ENCODE measurements around the gene ADCY5.
A peak's percentile ranks its signal among the peaks of the same experiment; 100 is the strongest.

ADCY5 gene

GRCh38 chr3:123286308-123287023 lies 162.4 kb downstream of the ADCY5 start:
- H3K4me3 ChIP-seq (replicated peaks; ENCODE audit: low read depth, low read length): no peak overlapping the region
- DNase-seq (ENCODE audit: low read depth): peak; percentile 83
- peak; percentile 97 for TF ChIP-seq CTCF (IDR thresholded peaks at IDR 0.05; ENCODE audit: low read length, missing control alignments)

GRCh38 chr3:123285931-123286307 lies 163.0 kb downstream of the ADCY5 start:
- no peak overlapping the region for H3K4me3 ChIP-seq (replicated peaks; ENCODE audit: low read depth, low read length)
- TF ChIP-seq CTCF (IDR thresholded peaks at IDR 0.05; ENCODE audit: low read length, missing control alignments): no peak
- DNase-seq (ENCODE audit: low read depth): no peak

- no peak for DNase-seq (ENCODE audit: low read depth)
- no peak for TF ChIP-seq CTCF (IDR thresholded peaks at IDR 0.05; ENCODE audit: low read length, missing control alignments)
- no peak overlapping the region for H3K4me3 ChIP-seq (replicated peaks; ENCODE audit: low read depth, low read length)
Observed at GRCh38 chr3:123285479-123285878, 163.4 kb downstream of the ADCY5 start.

- H3K4me3 ChIP-seq (replicated peaks; ENCODE audit: low read depth, low read length): no peak overlapping the region
- no peak for DNase-seq (ENCODE audit: low read depth)
- TF ChIP-seq CTCF (IDR thresholded peaks at IDR 0.05; ENCODE audit: low read length, missing control alignments): no peak
Observed at GRCh38 chr3:123285066-123285465, 163.8 kb downstream of the ADCY5 start.

- H3K4me3 ChIP-seq (replicated peaks; ENCODE audit: low read depth, low read length): no peak overlapping the region
- TF ChIP-seq CTCF (IDR thresholded peaks at IDR 0.05; ENCODE audit: low read length, missing control alignments): no peak
- DNase-seq (ENCODE audit: low read depth): no peak
Observed at GRCh38 chr3:123284399-123285010, 164.4 kb downstream of the ADCY5 start.

- DNase-seq (ENCODE audit: low read depth): no peak
- TF ChIP-seq CTCF (IDR thresholded peaks at IDR 0.05; ENCODE audit: low read length, missing control alignments): no peak
- no peak overlapping the region for H3K4me3 ChIP-seq (replicated peaks; ENCODE audit: low read depth, low read length)
Observed at GRCh38 chr3:123283657-123284398, 165.1 kb downstream of the ADCY5 start.

Measured in fibroblast of pulmonary artery (primary cell).